Lower leg skin (tissue), 3 donors: ENCODE data around the gene SZRD1.

ENCODE experiments used
- CTCF ChIP-seq, 3 donors: fragments of 450-650 bp; IDR thresholded peaks; one replicate each; pipeline ENCODE4 v1.5.1; 2016; ENCODE audit warnings: antibody characterized with exemption in 3 of 3, mild to moderate bottlenecking in 3 of 3, moderate library complexity in 2 of 3
- POLR2A ChIP-seq, 2 donors: fragments of 450-650 bp; IDR thresholded peaks; one replicate each; pipeline ENCODE4 v1.6.1; 2016 to 2017; ENCODE audit warnings: antibody characterized with exemption in 2 of 2, mild to moderate bottlenecking in 1 of 2, moderate library complexity in 1 of 2

GRCh38 chr1:16334655-16335340 lies 32.2 kb upstream of the SZRD1 start:
- TF ChIP-seq CTCF (IDR thresholded peaks at IDR 0.05) (no peak), POLR2A (IDR thresholded peaks at IDR 0.05) (no peak)
